H9 (cell line): ENCODE measurements around the gene CYSTM1. TPM values are rescaled to one million over a fixed set of nuclear protein-coding genes. Genes with fewer than 3 reads are reported as not detected.

ENCODE experiments used
- DNase-seq: peaks from one replicate; pipeline ENCODE4 v3.0.0-alpha.2; 2017
- H2AFZ ChIP-seq: one replicate; pipeline ENCODE4 v1.6.1; 2013; ENCODE audit warnings: mild to moderate bottlenecking, low read length, control low read depth, moderate library complexity
- H2AK5ac ChIP-seq: 2 replicates; pipeline ENCODE4 v1.6.1; 2013; ENCODE audit warnings: low read length, control low read depth, mixed read lengths; ENCODE audit not compliant: insufficient read length
- H2BK120ac ChIP-seq: one replicate; pipeline ENCODE4 v1.6.1; 2013; ENCODE audit warnings: low read depth, mild to moderate bottlenecking, low read length, control low read depth, inconsistent platforms; ENCODE audit not compliant: poor library complexity, severe bottlenecking
- H2BK12ac ChIP-seq: 2 replicates; pipeline ENCODE4 v1.6.1; 2013; ENCODE audit warnings: low read length, control low read depth, mixed read lengths, low read depth; ENCODE audit not compliant: insufficient read length
- H2BK15ac ChIP-seq: 2 replicates; pipeline ENCODE4 v1.6.1; 2013; ENCODE audit warnings: low read depth, low read length, control low read depth
- H2BK20ac ChIP-seq: one replicate; pipeline ENCODE4 v1.6.1; 2013; ENCODE audit warnings: low read depth, mild to moderate bottlenecking, low read length, control low read depth, inconsistent platforms; ENCODE audit not compliant: poor library complexity, severe bottlenecking
- H2BK5ac ChIP-seq: 2 replicates; pipeline ENCODE4 v1.6.1; 2013; ENCODE audit warnings: low read length, control low read depth, mixed read lengths; ENCODE audit not compliant: insufficient read length
- H3K14ac ChIP-seq: 2 replicates; pipeline ENCODE4 v1.6.1; 2013; ENCODE audit warnings: low read length, control low read depth; ENCODE audit not compliant: insufficient read depth
- H3K18ac ChIP-seq: 2 replicates; pipeline ENCODE4 v1.6.1; 2013; ENCODE audit warnings: low read depth, mild to moderate bottlenecking, mixed read lengths, low read length, control low read depth; ENCODE audit not compliant: insufficient read length
- H3K23ac ChIP-seq: 2 replicates; pipeline ENCODE4 v1.6.1; 2013; ENCODE audit warnings: low read length, control low read depth, mixed read lengths, low read depth; ENCODE audit not compliant: insufficient read length
- H3K23me2 ChIP-seq: 2 replicates; pipeline ENCODE4 v1.6.1; 2013; ENCODE audit warnings: low read depth, mild to moderate bottlenecking, mixed read lengths, low read length, control low read depth; ENCODE audit not compliant: insufficient read length, poor library complexity, severe bottlenecking
- H3K27ac ChIP-seq: 2 replicates; pipeline ENCODE4 v1.5.1; 2013; ENCODE audit warnings: low read length, control low read depth, mixed read lengths, low read depth; ENCODE audit not compliant: insufficient read length
- H3K27me3 ChIP-seq: 2 replicates; pipeline ENCODE4 v1.6.1; 2013; ENCODE audit warnings: low read length, control low read depth, inconsistent platforms; ENCODE audit not compliant: insufficient read depth
- H3K4ac ChIP-seq: 2 replicates; pipeline ENCODE4 v1.6.1; 2013; ENCODE audit warnings: low read depth, mild to moderate bottlenecking, control low read depth, inconsistent platforms, low read length, moderate library complexity
- H3K4me1 ChIP-seq: 2 replicates; pipeline ENCODE4 v1.6.1; 2013; ENCODE audit warnings: low read length, control low read depth, inconsistent platforms; ENCODE audit not compliant: insufficient read depth
- H3K4me2 ChIP-seq: 2 replicates; pipeline ENCODE4 v1.6.1; 2013; ENCODE audit warnings: low read length, control low read depth, mixed read lengths; ENCODE audit not compliant: insufficient read length, insufficient read depth
- H3K56ac ChIP-seq: 2 replicates; pipeline ENCODE4 v1.6.1; 2013; ENCODE audit warnings: low read depth, mild to moderate bottlenecking, mixed read lengths, low read length, control low read depth; ENCODE audit not compliant: insufficient read length
- H3K79me1 ChIP-seq: 2 replicates; pipeline ENCODE4 v1.6.1; 2013; ENCODE audit warnings: low read depth, mild to moderate bottlenecking, moderate library complexity, low read length, control low read depth, inconsistent platforms; ENCODE audit not compliant: insufficient read depth, poor library complexity, severe bottlenecking
- H3K79me2 ChIP-seq: 2 replicates; pipeline ENCODE4 v1.6.1; 2013; ENCODE audit warnings: low read length, control low read depth, inconsistent platforms; ENCODE audit not compliant: insufficient read depth
- H3K9ac ChIP-seq: 2 replicates; pipeline ENCODE4 v1.6.1; 2013; ENCODE audit warnings: low read length, control low read depth, mixed read lengths; ENCODE audit not compliant: insufficient read length; ENCODE audit errors: extremely low read depth
- H3K9me3 ChIP-seq: one replicate; pipeline ENCODE4 v1.6.1; 2013; ENCODE audit warnings: low read depth, low read length, inconsistent platforms; ENCODE audit not compliant: control insufficient read depth
- H3T11ph ChIP-seq: one replicate; pipeline ENCODE4 v1.6.1; 2013; ENCODE audit warnings: mild to moderate bottlenecking, low read length, control low read depth, inconsistent platforms
- H4K20me1 ChIP-seq: one replicate; pipeline ENCODE4 v1.6.1; 2013; ENCODE audit not compliant: control insufficient read depth, insufficient read length, insufficient read depth
- H4K5ac ChIP-seq: 2 replicates; pipeline ENCODE4 v1.6.1; 2013; ENCODE audit warnings: low read depth, mild to moderate bottlenecking, mixed read lengths, low read length, control low read depth; ENCODE audit not compliant: insufficient read length
- H4K8ac ChIP-seq: replicated peaks from 2 replicates; pipeline ENCODE4 v1.6.1; 2013; ENCODE audit warnings: low read length, control low read depth, mixed read lengths, low read depth; ENCODE audit not compliant: insufficient read length
- H4K91ac ChIP-seq: 2 replicates; pipeline ENCODE4 v1.6.1; 2013; ENCODE audit warnings: low read depth, mild to moderate bottlenecking, moderate library complexity, mixed read lengths, low read length, control low read depth; ENCODE audit not compliant: insufficient read length
- H3K27ac Mint-ChIP-seq, 3 experiments: 2 replicates in 2 of 3; 3 replicates in 1 of 3; pipeline ENCODE4 v1.8.0; 2020 to 2021; ENCODE audit warnings: mixed read lengths in 3 of 3, mild to moderate bottlenecking in 1 of 3, moderate library complexity in 1 of 3
- H3K27me3 Mint-ChIP-seq: 2 replicates; pipeline ENCODE4 v1.8.0; 2021; ENCODE audit warnings: low read depth, mild to moderate bottlenecking, moderate library complexity, mixed read lengths
- H3K36me3 Mint-ChIP-seq, 3 experiments: 2 replicates in 2 of 3; 3 replicates in 1 of 3; pipeline ENCODE4 v1.8.0; 2020 to 2021; ENCODE audit warnings: low read depth in 3 of 3, mixed read lengths in 3 of 3; ENCODE audit not compliant: insufficient read depth in 1 of 3
- H3K4me1 Mint-ChIP-seq, 2 experiments: 2 replicates each; pipeline ENCODE4 v1.8.0; 2020; ENCODE audit warnings: mixed read lengths in 2 of 2
- H3K4me3 Mint-ChIP-seq, 2 experiments: 2 replicates in 1 of 2; 3 replicates in 1 of 2; pipeline ENCODE4 v1.8.0; 2020 to 2021; ENCODE audit warnings: mild to moderate bottlenecking in 2 of 2, mixed read lengths in 2 of 2, moderate library complexity in 1 of 2
- H3K9me3 Mint-ChIP-seq, 2 experiments: 2 replicates in 1 of 2; 3 replicates in 1 of 2; pipeline ENCODE4 v1.8.0; 2020; ENCODE audit warnings: mild to moderate bottlenecking in 2 of 2, mixed read lengths in 2 of 2, moderate library complexity in 1 of 2
- WGBS: extraction: QIAGEN DNeasy Blood & Tissue Kit; methylation state at CpG from one replicate; pipeline ENCODE4 v1.1.7; 2013; ENCODE audit warnings: missing lambda C conversion rate, low lambda C conversion rate, mixed read lengths; ENCODE audit not compliant: insufficient read length; ENCODE audit errors: extremely low coverage; 5-methylcytosine and 5-hydroxymethylcytosine counted together
- total RNA-seq: library from RNA; stranded (reverse); gene quantifications from 2 replicates; pipeline ENCODE4 v1.2.1, GENCODE V29; 2021
- TF ChIP-seq, protein P1 (sequence below): fragments of 200-600 bp; sonication (generic); conservative IDR thresholded peaks from 3 replicates; pipeline ENCODE4 v1.8.0; 2021; ENCODE audit warnings: antibody characterized with exemption, mild to moderate bottlenecking

The CYSTM1 gene
- total RNA-seq, 1 experiment from 2014 or later = 20.6 TPM

DNA sequence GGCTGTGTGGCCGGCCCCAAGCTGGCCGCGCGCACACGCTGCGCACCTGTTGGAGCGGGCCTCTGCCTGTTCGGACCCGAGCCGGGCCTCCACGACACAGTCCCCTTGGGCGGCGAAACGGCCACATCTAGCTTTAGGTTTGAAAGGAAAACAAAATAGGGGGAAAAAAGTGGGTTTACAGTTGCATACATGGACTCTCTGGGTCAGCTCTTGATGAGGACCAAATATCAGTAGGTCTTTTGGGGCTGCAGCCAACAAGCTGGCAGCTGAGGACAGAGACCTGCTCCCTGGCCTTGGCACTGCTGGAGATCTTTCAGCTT lies 28.5 kb upstream of the CYSTM1 start:
- Histone ChIP-seq H2BK20ac (no peak overlapping the region), H2AK5ac (no peak overlapping the region), H3K23ac (no peak overlapping the region), H3K79me2 (no peaks in the 10 kb centered on the region), H3K14ac (no peak overlapping the region; the same call in 1 of the 2 replicates), H3K56ac (no peak overlapping the region), H2BK5ac (no peak overlapping the region), H2BK12ac (no peak overlapping the region), H3K9me3 (no peaks in the 10 kb centered on the region), H3K9ac (no peak overlapping the region), H4K20me1 (no peaks in the 10 kb centered on the region), H3K4ac (no peak overlapping the region), H2BK120ac (no peak overlapping the region), H4K91ac (no peak overlapping the region), H3K18ac (no peak overlapping the region), H3T11ph (no peak overlapping the region), H3K4me2 (peak overlapping the region; percentile 65), H3K4me1 (no peaks in the 10 kb centered on the region), H2AFZ (no peak overlapping the region), H3K79me1 (no peaks in the 10 kb centered on the region), H4K8ac (no peak overlapping the region), H3K27ac (no peak overlapping the region), H4K5ac (no peak overlapping the region), H3K23me2 (peaks cover 8% of the 10 kb centered on the region), H3K27me3 (peaks cover 27% of the 10 kb centered on the region), H2BK15ac (no peak overlapping the region)
- no CpG with 5 or more reads among the region's 14 CpGs for WGBS
- H3K9me3 Mint-ChIP-seq = no peaks in the 10 kb centered on the region; a peak in 1 of 5 replicates
- TF ChIP-seq, protein P1, sequence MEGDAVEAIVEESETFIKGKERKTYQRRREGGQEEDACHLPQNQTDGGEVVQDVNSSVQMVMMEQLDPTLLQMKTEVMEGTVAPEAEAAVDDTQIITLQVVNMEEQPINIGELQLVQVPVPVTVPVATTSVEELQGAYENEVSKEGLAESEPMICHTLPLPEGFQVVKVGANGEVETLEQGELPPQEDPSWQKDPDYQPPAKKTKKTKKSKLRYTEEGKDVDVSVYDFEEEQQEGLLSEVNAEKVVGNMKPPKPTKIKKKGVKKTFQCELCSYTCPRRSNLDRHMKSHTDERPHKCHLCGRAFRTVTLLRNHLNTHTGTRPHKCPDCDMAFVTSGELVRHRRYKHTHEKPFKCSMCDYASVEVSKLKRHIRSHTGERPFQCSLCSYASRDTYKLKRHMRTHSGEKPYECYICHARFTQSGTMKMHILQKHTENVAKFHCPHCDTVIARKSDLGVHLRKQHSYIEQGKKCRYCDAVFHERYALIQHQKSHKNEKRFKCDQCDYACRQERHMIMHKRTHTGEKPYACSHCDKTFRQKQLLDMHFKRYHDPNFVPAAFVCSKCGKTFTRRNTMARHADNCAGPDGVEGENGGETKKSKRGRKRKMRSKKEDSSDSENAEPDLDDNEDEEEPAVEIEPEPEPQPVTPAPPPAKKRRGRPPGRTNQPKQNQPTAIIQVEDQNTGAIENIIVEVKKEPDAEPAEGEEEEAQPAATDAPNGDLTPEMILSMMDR = no peak
- H3K27ac Mint-ChIP-seq = no peak overlapping the region
- H3K4me3 Mint-ChIP-seq = peak overlapping the region; percentile 59 to 80
- H3K4me1 Mint-ChIP-seq = peaks cover 18 to 20% of the 10 kb centered on the region in 2 experiments
- H3K36me3 Mint-ChIP-seq = no peaks in the 10 kb centered on the region
- no peak for DNase-seq
- H3K27me3 Mint-ChIP-seq = peaks cover 53% of the 10 kb centered on the region
